CD4-positive, alpha-beta memory T cell (primary cell): Measurements from ENCODE around the gene CRYGN. TPM values are rescaled to one million over a fixed set of nuclear protein-coding genes. Genes with fewer than 3 reads are reported as not detected.

Source experiments
- CTCF ChIA-PET: fragments of 350-600 bp; sonication (Branson Sonifier 250); formaldehyde crosslinking; loops from one replicate; lab custom pipeline; 2021; ENCODE audit warnings: inconsistent platforms; ENCODE audit not compliant: partially characterized antibody; lab: Charles Lee
- POLR2A ChIA-PET: fragments of 350-600 bp; sonication (Branson Sonifier 250); formaldehyde crosslinking; loops from one replicate; lab custom pipeline; 2021; ENCODE audit not compliant: partially characterized antibody; lab: Charles Lee
- DNase-seq, 5 donors: peaks; one replicate each; pipeline versions ENCODE4 v3.0.0 to v3.0.0-alpha.2; 2020 to 2022; ENCODE audit warnings: mixed read lengths in 1 of 5
- H3K27ac ChIP-seq: one replicate; pipeline ENCODE4 v1.7.0; 2013; ENCODE audit warnings: low read depth, low read length
- H3K27me3 ChIP-seq: 2 replicates; pipeline ENCODE4 v1.7.0; 2013; ENCODE audit warnings: mild to moderate bottlenecking, low read length, moderate library complexity; ENCODE audit not compliant: insufficient read depth
- H3K36me3 ChIP-seq: 2 replicates; pipeline ENCODE4 v1.7.0; 2013; ENCODE audit warnings: mild to moderate bottlenecking, low read length, moderate library complexity; ENCODE audit not compliant: insufficient read depth
- H3K4me1 ChIP-seq: 2 replicates; pipeline ENCODE4 v1.7.0; 2013; ENCODE audit warnings: mild to moderate bottlenecking, low read length, moderate library complexity; ENCODE audit not compliant: insufficient read depth
- H3K4me3 ChIP-seq, 2 donors: one replicate each; pipeline ENCODE4 v1.7.0; 2013; ENCODE audit warnings: low read length in 2 of 2, mild to moderate bottlenecking in 1 of 2
- H3K9me3 ChIP-seq, 2 donors: one replicate each; pipeline ENCODE4 v1.7.0; 2013; ENCODE audit warnings: low read length in 2 of 2, control low read depth in 1 of 2; ENCODE audit not compliant: control insufficient read depth in 1 of 2
- H3K27ac Mint-ChIP-seq, 7 donors: one replicate each; pipeline ENCODE4 v1.8.0; 2020 to 2021; ENCODE audit warnings: mixed read lengths in 7 of 7, mild to moderate bottlenecking in 6 of 7, inconsistent platforms in 3 of 7, moderate library complexity in 3 of 7
- H3K27me3 Mint-ChIP-seq, 2 donors: one replicate each; pipeline ENCODE4 v1.8.0; 2020 to 2021; ENCODE audit warnings: mixed read lengths in 2 of 2
- H3K36me3 Mint-ChIP-seq, 2 donors: one replicate each; pipeline ENCODE4 v1.8.0; 2020 to 2021; ENCODE audit warnings: mixed read lengths in 2 of 2, inconsistent platforms in 1 of 2, mild to moderate bottlenecking in 1 of 2
- H3K4me1 Mint-ChIP-seq, 4 donors: one replicate each; pipeline ENCODE4 v1.8.0; 2020 to 2021; ENCODE audit warnings: mixed read lengths in 4 of 4, mild to moderate bottlenecking in 1 of 4
- H3K4me3 Mint-ChIP-seq, 8 donors: one replicate each; pipeline ENCODE4 v1.8.0; 2020 to 2021; ENCODE audit warnings: mixed read lengths in 8 of 8, mild to moderate bottlenecking in 7 of 8, moderate library complexity in 6 of 8, inconsistent platforms in 3 of 8
- H3K9me3 Mint-ChIP-seq, 8 donors: one replicate each; pipeline ENCODE4 v1.8.0; 2020 to 2021; ENCODE audit warnings: mixed read lengths in 8 of 8, mild to moderate bottlenecking in 5 of 8, inconsistent platforms in 3 of 8, moderate library complexity in 1 of 8
- intact Hi-C: fragments of 100-400 bp; cut with micrococcal nuclease; formaldehyde crosslinking; loops from one replicate; pipeline ENCODE4 v1.15.1; 2023
- polyA plus RNA-seq, 2 donors: library from polyadenylated mRNA; unstranded; fragments of 300-500 nt; fragmentation: Illumina TruSeq; gene quantifications; one replicate each; pipeline ENCODE4 v1.2.3, GENCODE V29; 2021
- total RNA-seq, 2 experiments: library from RNA; stranded (reverse); gene quantifications; one replicate each; pipeline ENCODE4 v1.2.3, GENCODE V29; 2021

The CRYGN gene
- total and polyA plus RNA-seq, 4 experiments from 2014 or later: 1.9 TPM; not detected in 3

DNA sequence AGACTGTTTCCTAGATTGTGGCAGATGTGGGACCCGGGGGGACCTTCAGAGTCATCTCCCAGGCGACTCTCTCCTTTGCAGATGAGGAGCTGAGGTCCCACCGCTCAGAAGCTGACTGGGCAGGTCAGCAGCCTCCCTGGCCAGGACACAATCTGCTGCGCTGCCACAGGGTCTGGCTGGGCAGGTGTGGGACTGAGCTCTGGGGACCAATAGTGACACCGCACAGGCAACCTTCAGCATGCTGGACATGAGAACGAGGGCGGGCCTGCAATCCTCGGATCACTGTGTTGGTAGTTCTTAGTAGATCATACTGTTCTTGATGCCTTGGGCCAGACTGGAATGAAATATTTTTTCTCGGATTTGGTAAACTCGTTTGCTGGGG is 20.5 kb upstream of the CRYGN start:
- no peaks in the 10 kb centered on the region for H3K36me3 ChIP-seq
- ChIA-PET POLR2A (no interaction called here), CTCF (interaction anchor here (0.5 to 1.9 kb wide), 4 partner anchors 11 to 174 kb away, joined by 3 to 7 read pairs (median 4); no protein-coding TSS in a partner anchor)
- H3K4me1 ChIP-seq: no peaks in the 10 kb centered on the region
- H3K27ac ChIP-seq: no peak overlapping the region
- Mint-ChIP-seq H3K9me3 (peaks cover 6 to 45% (median 20%) of the 10 kb centered on the region in 8 donors), H3K27me3 (peaks cover 0 to 2% of the 10 kb centered on the region in 2 donors), H3K36me3 (peaks cover 25 to 29% of the 10 kb centered on the region in 2 donors), H3K4me1 (peaks cover 0 to 5% (median 4%) of the 10 kb centered on the region in 4 donors), H3K27ac (peak overlapping the region in 1 of 7 donors; percentile 73), H3K4me3 (no peak overlapping the region)
- peaks cover 0 to 18% of the 10 kb centered on the region in 2 donors for H3K9me3 ChIP-seq
- intact Hi-C loops: no loop called here
- no peak overlapping the region for H3K4me3 ChIP-seq
- no peak for DNase-seq
- H3K27me3 ChIP-seq: no peaks in the 10 kb centered on the region

- H3K4me1 Mint-ChIP-seq: peaks cover 0 to 5% (median 5%) of the 10 kb centered on the region in 4 donors
- H3K27me3 Mint-ChIP-seq: peaks cover 0 to 2% of the 10 kb centered on the region in 2 donors
- H3K27me3 ChIP-seq: no peaks in the 10 kb centered on the region
- no peak for DNase-seq
- H3K36me3 Mint-ChIP-seq: peaks cover 19 to 24% of the 10 kb centered on the region in 2 donors
- POLR2A ChIA-PET: no interaction called here
- H3K4me1 ChIP-seq: no peaks in the 10 kb centered on the region
- H3K4me3 Mint-ChIP-seq: no peak overlapping the region
- CTCF ChIA-PET: interaction anchor here (1.6 kb wide), 1 partner anchor 55 kb away, joined by 5 read pairs; no protein-coding TSS in a partner anchor
- no peak overlapping the region for H3K4me3 ChIP-seq
- H3K9me3 Mint-ChIP-seq: peaks cover 6 to 41% (median 20%) of the 10 kb centered on the region in 8 donors
- no peak overlapping the region for H3K27ac ChIP-seq
- H3K36me3 ChIP-seq: no peaks in the 10 kb centered on the region
- intact Hi-C loops: no loop called here
- H3K9me3 ChIP-seq: peaks cover 0 to 18% of the 10 kb centered on the region in 2 donors
- H3K27ac Mint-ChIP-seq: no peak overlapping the region
These were observed 20.0 kb upstream of the CRYGN start for GRCh38 chr7:151459726-151460473.

DNA sequence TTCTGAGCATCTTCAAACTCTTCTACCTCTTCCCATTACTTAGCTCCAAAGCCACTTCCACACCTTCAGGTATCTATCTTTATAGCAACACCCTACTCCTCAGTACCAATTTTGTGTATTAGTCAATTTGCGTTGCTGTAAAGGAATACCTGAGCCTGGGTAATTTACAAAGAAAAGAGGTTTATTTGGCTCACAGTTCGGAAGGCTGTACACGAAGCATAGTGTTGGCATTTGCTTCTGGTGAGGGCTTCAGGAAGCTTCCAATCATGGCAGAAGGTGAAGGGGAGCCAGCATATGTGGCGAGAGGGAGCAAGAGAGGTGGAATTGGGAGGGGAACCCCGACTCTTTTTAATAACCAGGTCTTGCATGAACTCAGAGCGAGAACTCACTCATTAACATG is 17.6 kb upstream of the CRYGN start:
- Histone ChIP-seq H3K9me3 (peaks cover 0 to 10% of the 10 kb centered on the region in 2 donors), H3K4me1 (no peaks in the 10 kb centered on the region), H3K27me3 (no peaks in the 10 kb centered on the region), H3K36me3 (no peaks in the 10 kb centered on the region), H3K27ac (no peak overlapping the region), H3K4me3 (no peak overlapping the region)
- peaks cover under 1 to 1% of the 10 kb centered on the region in 2 donors for H3K36me3 Mint-ChIP-seq
- peaks cover 0 to 2% of the 10 kb centered on the region in 2 donors for H3K27me3 Mint-ChIP-seq
- H3K4me3 Mint-ChIP-seq: no peak overlapping the region
- H3K27ac Mint-ChIP-seq: no peak overlapping the region
- intact Hi-C loops: no loop called here
- no peak for DNase-seq
- peaks cover 0 to 21% (median 7%) of the 10 kb centered on the region in 8 donors for H3K9me3 Mint-ChIP-seq
- POLR2A ChIA-PET: no interaction called here
- H3K4me1 Mint-ChIP-seq: peaks cover 0 to 5% (median 5%) of the 10 kb centered on the region in 4 donors
- CTCF ChIA-PET: interaction anchor here (1.0 to 1.3 kb wide), 3 partner anchors 8 to 143 kb away, joined by 3 to 4 read pairs (median 3); no protein-coding TSS in a partner anchor

DNA sequence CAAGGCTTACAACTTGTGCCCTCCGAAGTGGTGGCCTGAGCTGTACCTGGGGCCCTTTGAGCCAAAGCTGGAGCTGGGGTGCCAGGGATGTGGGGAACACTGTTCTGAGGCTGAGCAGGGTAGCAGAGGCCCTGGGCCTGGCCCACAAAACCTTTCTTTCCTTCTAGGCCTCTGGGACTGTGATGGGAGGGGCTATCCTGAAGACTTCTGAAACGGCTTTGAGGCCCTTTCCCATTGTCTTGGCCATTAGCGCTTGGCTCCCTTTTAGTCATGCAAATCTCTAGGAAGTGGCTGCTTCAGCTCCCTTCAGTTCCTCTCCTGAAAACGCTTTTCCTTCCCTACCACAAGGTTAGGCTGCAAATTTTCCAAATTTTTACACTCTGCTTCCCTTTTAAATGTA is 16.8 kb upstream of the CRYGN start:
- no peak overlapping the region for H3K27ac ChIP-seq
- no peak overlapping the region for H3K27ac Mint-ChIP-seq
- no peaks in the 10 kb centered on the region for H3K27me3 ChIP-seq
- no peaks in the 10 kb centered on the region for H3K36me3 Mint-ChIP-seq
- POLR2A ChIA-PET: interaction anchor here (1.4 kb wide), 1 partner anchor 76 kb away, joined by 3 read pairs; no protein-coding TSS in a partner anchor
- no peaks in the 10 kb centered on the region for H3K36me3 ChIP-seq
- H3K4me1 ChIP-seq: no peaks in the 10 kb centered on the region
- intact Hi-C loops: no loop called here
- no peak overlapping the region for H3K4me3 Mint-ChIP-seq
- H3K9me3 ChIP-seq: peaks cover 0 to 2% of the 10 kb centered on the region in 2 donors
- H3K9me3 Mint-ChIP-seq: peaks cover 0 to 13% (median 1%) of the 10 kb centered on the region in 8 donors
- no peak for DNase-seq
- H3K27me3 Mint-ChIP-seq: peaks cover 0 to 2% of the 10 kb centered on the region in 2 donors
- peaks cover 0 to 5% (median 5%) of the 10 kb centered on the region in 4 donors for H3K4me1 Mint-ChIP-seq
- CTCF ChIA-PET: interaction anchor here (1.0 to 1.3 kb wide), 2 partner anchors 9 to 142 kb away, joined by 3 to 4 read pairs; no protein-coding TSS in a partner anchor
- no peak overlapping the region for H3K4me3 ChIP-seq

DNA sequence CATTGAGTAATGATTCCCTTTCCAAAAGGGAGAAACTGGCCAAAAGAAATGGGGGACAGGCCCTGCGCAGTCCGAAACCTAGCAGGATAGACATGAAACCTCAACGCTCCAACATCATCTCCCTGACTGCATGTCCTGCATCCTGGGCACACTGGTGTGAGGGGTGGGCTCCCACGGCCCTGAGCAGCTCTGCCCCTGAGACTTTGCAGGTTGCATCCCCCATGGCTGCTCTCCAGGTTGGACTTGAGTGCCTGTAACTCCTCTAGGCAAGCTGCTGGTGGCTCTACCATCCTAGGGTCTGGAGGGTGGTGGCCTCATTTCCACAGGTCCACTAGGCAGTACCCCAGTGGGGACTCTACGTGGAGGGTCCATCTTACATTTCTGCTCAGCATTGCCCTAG is 16.3 kb upstream of the CRYGN start:
- Mint-ChIP-seq H3K27me3 (peaks cover 0 to 2% of the 10 kb centered on the region in 2 donors), H3K36me3 (no peaks in the 10 kb centered on the region), H3K9me3 (peaks cover 0 to 8% (median 0%) of the 10 kb centered on the region in 8 donors), H3K4me1 (peaks cover 0 to 5% (median 5%) of the 10 kb centered on the region in 4 donors), H3K4me3 (no peak overlapping the region), H3K27ac (no peak overlapping the region)
- Histone ChIP-seq H3K4me1 (no peaks in the 10 kb centered on the region), H3K36me3 (no peaks in the 10 kb centered on the region), H3K27me3 (no peaks in the 10 kb centered on the region), H3K4me3 (no peak overlapping the region), H3K9me3 (no peaks in the 10 kb centered on the region), H3K27ac (no peak overlapping the region)
- DNase-seq: no peak
- intact Hi-C loops: no loop called here
- CTCF ChIA-PET: interaction anchor here (1.0 to 1.3 kb wide), 2 partner anchors 10 to 142 kb away, joined by 3 to 4 read pairs; no protein-coding TSS in a partner anchor
- POLR2A ChIA-PET: interaction anchor here (1.4 kb wide), 1 partner anchor 75 kb away, joined by 3 read pairs; no protein-coding TSS in a partner anchor

- ChIA-PET CTCF (interaction anchor here (1.2 to 1.3 kb wide), 2 partner anchors 90 to 140 kb away, joined by 3 to 5 read pairs; no protein-coding TSS in a partner anchor), POLR2A (interaction anchor here (1.4 kb wide), 1 partner anchor 75 kb away, joined by 3 read pairs; no protein-coding TSS in a partner anchor)
- Mint-ChIP-seq H3K27ac (peak overlapping the region in 2 of 7 donors; percentile 15 to 20), H3K4me3 (no peak overlapping the region), H3K9me3 (peaks cover 0 to 3% (median 0%) of the 10 kb centered on the region in 8 donors), H3K4me1 (peaks cover 0 to 5% (median 5%) of the 10 kb centered on the region in 4 donors), H3K27me3 (peaks cover 0 to 4% of the 10 kb centered on the region in 2 donors), H3K36me3 (no peaks in the 10 kb centered on the region)
- no peaks in the 10 kb centered on the region for H3K27me3 ChIP-seq
- DNase-seq: no peak
- no peaks in the 10 kb centered on the region for H3K4me1 ChIP-seq
- no peaks in the 10 kb centered on the region for H3K9me3 ChIP-seq
- intact Hi-C loops: no loop called here
- H3K36me3 ChIP-seq: no peaks in the 10 kb centered on the region
- no peak overlapping the region for H3K4me3 ChIP-seq
- H3K27ac ChIP-seq: no peak overlapping the region
These were observed 15.7 kb upstream of the CRYGN start for GRCh38 chr7:151455690-151456089.
